Stimulated activated naive B cell treated with anti-CD40 and anti-IgM and Interleukin-4, amounts not matched to agents 10 μg/mL and 1 μg/mL and 100 μg/mL, for 72 hours (primary cell): ENCODE results near the gene ANO6.

Source experiments
- ATAC-seq, 2 donors: fragments of 150-1000 bp; cut with Tn5 transposase; replicated peaks; 2 replicates each; pipeline ENCODE4 v1.10.0; 2021; ENCODE audit warnings: moderate library complexity in 1 of 2
- DNase-seq: peaks from one replicate; pipeline ENCODE4 v3.0.0; 2021
- H3K27ac Mint-ChIP-seq: one replicate; pipeline ENCODE4 v1.8.0; 2022; ENCODE audit warnings: mild to moderate bottlenecking, mixed read lengths
- H3K27me3 Mint-ChIP-seq, 2 donors: one replicate each; pipeline ENCODE4 v1.8.0; 2022; ENCODE audit warnings: mixed read lengths in 2 of 2
- H3K36me3 Mint-ChIP-seq, 2 donors: one replicate each; pipeline ENCODE4 v1.8.0; 2022; ENCODE audit warnings: mixed read lengths in 2 of 2, mild to moderate bottlenecking in 1 of 2
- H3K4me1 Mint-ChIP-seq, 2 donors: one replicate each; pipeline ENCODE4 v1.8.0; 2022; ENCODE audit warnings: mixed read lengths in 2 of 2, mild to moderate bottlenecking in 1 of 2
- H3K4me3 Mint-ChIP-seq, 2 donors: one replicate each; pipeline ENCODE4 v1.8.0; 2022; ENCODE audit warnings: mild to moderate bottlenecking in 2 of 2, mixed read lengths in 2 of 2, moderate library complexity in 1 of 2
- H3K9me3 Mint-ChIP-seq, 2 donors: one replicate each; pipeline ENCODE4 v1.8.0; 2022; ENCODE audit warnings: mixed read lengths in 2 of 2, mild to moderate bottlenecking in 1 of 2

ANO6 gene

GRCh38 chr12:45336762-45337596 lies 121.1 kb downstream of the ANO6 start:
- H3K4me3 Mint-ChIP-seq, result no peak overlapping the region
- H3K27ac Mint-ChIP-seq, result no peak overlapping the region
- H3K9me3 Mint-ChIP-seq, result no peaks in the 10 kb centered on the region
- no peaks in the 10 kb centered on the region for H3K4me1 Mint-ChIP-seq
- no peaks in the 10 kb centered on the region for H3K27me3 Mint-ChIP-seq
- ATAC-seq (no peak), DNase-seq (no peak)
- peaks cover 9 to 18% of the 10 kb centered on the region in 2 donors for H3K36me3 Mint-ChIP-seq

- Mint-ChIP-seq H3K9me3 (no peaks in the 10 kb centered on the region), H3K36me3 (peaks cover 5 to 10% of the 10 kb centered on the region in 2 donors), H3K27ac (no peak overlapping the region), H3K4me1 (no peaks in the 10 kb centered on the region), H3K4me3 (no peak overlapping the region), H3K27me3 (no peaks in the 10 kb centered on the region)
- DNase-seq (no peak), ATAC-seq (no peak)
Measured at GRCh38 chr12:45337835-45338234, 121.9 kb downstream of the ANO6 start.

GRCh38 chr12:45338272-45338671 lies 122.4 kb downstream of the ANO6 start:
- H3K9me3 Mint-ChIP-seq, result no peaks in the 10 kb centered on the region
- H3K4me1 Mint-ChIP-seq, result no peaks in the 10 kb centered on the region
- no peak overlapping the region for H3K4me3 Mint-ChIP-seq
- DNase-seq, result no peak
- H3K27ac Mint-ChIP-seq, result no peak overlapping the region
- ATAC-seq, result no peak
- H3K27me3 Mint-ChIP-seq, result no peaks in the 10 kb centered on the region
- H3K36me3 Mint-ChIP-seq, result peaks cover 5 to 11% of the 10 kb centered on the region in 2 donors

GRCh38 chr12:45339035-45339434 lies 123.1 kb downstream of the ANO6 start:
- Mint-ChIP-seq H3K4me1 (no peaks in the 10 kb centered on the region), H3K36me3 (peaks cover 5 to 14% of the 10 kb centered on the region in 2 donors), H3K9me3 (no peaks in the 10 kb centered on the region), H3K4me3 (no peak overlapping the region), H3K27ac (no peak overlapping the region), H3K27me3 (no peaks in the 10 kb centered on the region)
- ATAC-seq (no peak), DNase-seq (no peak)

- Mint-ChIP-seq H3K4me3 (no peak overlapping the region), H3K4me1 (no peaks in the 10 kb centered on the region), H3K36me3 (peaks cover 0 to 10% of the 10 kb centered on the region in 2 donors), H3K9me3 (no peaks in the 10 kb centered on the region), H3K27ac (no peak overlapping the region), H3K27me3 (no peaks in the 10 kb centered on the region)
- no peak for DNase-seq
- ATAC-seq, result no peak
Measured at GRCh38 chr12:45342171-45342570, 126.3 kb downstream of the ANO6 start.

GRCh38 chr12:45342848-45343247 lies 127.0 kb downstream of the ANO6 start:
- no peak overlapping the region for H3K4me3 Mint-ChIP-seq
- DNase-seq (no peak), ATAC-seq (no peak)
- H3K4me1 Mint-ChIP-seq, result no peaks in the 10 kb centered on the region
- peaks cover 0 to 7% of the 10 kb centered on the region in 2 donors for H3K36me3 Mint-ChIP-seq
- no peaks in the 10 kb centered on the region for H3K9me3 Mint-ChIP-seq
- no peak overlapping the region for H3K27ac Mint-ChIP-seq
- H3K27me3 Mint-ChIP-seq, result no peaks in the 10 kb centered on the region

GRCh38 chr12:45343269-45344051 lies 127.6 kb downstream of the ANO6 start:
- Mint-ChIP-seq H3K27ac (no peak overlapping the region), H3K36me3 (peaks cover 3 to 13% of the 10 kb centered on the region in 2 donors), H3K4me1 (no peaks in the 10 kb centered on the region), H3K9me3 (no peaks in the 10 kb centered on the region), H3K27me3 (no peaks in the 10 kb centered on the region), H3K4me3 (no peak overlapping the region)
- ATAC-seq (peak; percentile 38 to 53), DNase-seq (no peak)

GRCh38 chr12:45348311-45348710 lies 132.4 kb downstream of the ANO6 start:
- no peak overlapping the region for H3K27ac Mint-ChIP-seq

GRCh38 chr12:45348986-45349385 lies 133.1 kb downstream of the ANO6 start:
- H3K27ac Mint-ChIP-seq, result no peak overlapping the region
- DNase-seq (no peak), ATAC-seq (no peak)
- H3K27me3 Mint-ChIP-seq, result no peaks in the 10 kb centered on the region
- no peak overlapping the region for H3K4me3 Mint-ChIP-seq
- peaks cover 30 to 49% of the 10 kb centered on the region in 2 donors for H3K36me3 Mint-ChIP-seq
- H3K4me1 Mint-ChIP-seq, result no peaks in the 10 kb centered on the region
- H3K9me3 Mint-ChIP-seq, result peaks cover 4% of the 10 kb centered on the region in 2 donors

More at GRCh38 chr12:45348311-45348710, 132.4 kb downstream of the ANO6 start:
- H3K9me3 Mint-ChIP-seq, result peaks cover 4% of the 10 kb centered on the region in 2 donors
- no peak for DNase-seq
- peaks cover 30 to 47% of the 10 kb centered on the region in 2 donors for H3K36me3 Mint-ChIP-seq
- no peaks in the 10 kb centered on the region for H3K27me3 Mint-ChIP-seq
- H3K4me3 Mint-ChIP-seq, result no peak overlapping the region
- no peaks in the 10 kb centered on the region for H3K4me1 Mint-ChIP-seq
- ATAC-seq, result no peak

GRCh38 chr12:45349916-45350315 lies 134.0 kb downstream of the ANO6 start:
- no peaks in the 10 kb centered on the region for H3K27me3 Mint-ChIP-seq
- DNase-seq, result no peak
- H3K36me3 Mint-ChIP-seq, result peaks cover 30 to 49% of the 10 kb centered on the region in 2 donors
- H3K27ac Mint-ChIP-seq, result no peak overlapping the region
- ATAC-seq, result no peak
- H3K4me3 Mint-ChIP-seq, result no peak overlapping the region
- peaks cover 4% of the 10 kb centered on the region in 2 donors for H3K9me3 Mint-ChIP-seq
- peaks cover 0 to 2% of the 10 kb centered on the region in 2 donors for H3K4me1 Mint-ChIP-seq

- ATAC-seq (no peak), DNase-seq (no peak)
- Mint-ChIP-seq H3K9me3 (peaks cover 4% of the 10 kb centered on the region in 2 donors), H3K4me1 (peaks cover 0 to 2% of the 10 kb centered on the region in 2 donors), H3K27ac (no peak overlapping the region), H3K4me3 (no peak overlapping the region), H3K36me3 (peaks cover 33 to 53% of the 10 kb centered on the region in 2 donors), H3K27me3 (no peaks in the 10 kb centered on the region)
Measured at GRCh38 chr12:45350861-45351260, 135.0 kb downstream of the ANO6 start.

GRCh38 chr12:45351921-45352670 lies 136.2 kb downstream of the ANO6 start:
- no peak for ATAC-seq
- Mint-ChIP-seq H3K36me3 (peaks cover 33 to 50% of the 10 kb centered on the region in 2 donors), H3K4me1 (peaks cover 0 to 2% of the 10 kb centered on the region in 2 donors), H3K27ac (no peak overlapping the region), H3K9me3 (peaks cover 4% of the 10 kb centered on the region in 2 donors), H3K4me3 (no peak overlapping the region), H3K27me3 (no peaks in the 10 kb centered on the region)
- no peak for DNase-seq

GRCh38 chr12:45353944-45354343 lies 138.0 kb downstream of the ANO6 start:
- no peak for ATAC-seq

GRCh38 chr12:45354399-45354798 lies 138.5 kb downstream of the ANO6 start:
- ATAC-seq (no peak), DNase-seq (no peak)
- Mint-ChIP-seq H3K27ac (no peak overlapping the region), H3K9me3 (peaks cover 4% of the 10 kb centered on the region in 2 donors), H3K4me1 (peaks cover 0 to 2% of the 10 kb centered on the region in 2 donors), H3K36me3 (peaks cover 28 to 40% of the 10 kb centered on the region in 2 donors), H3K4me3 (no peak overlapping the region), H3K27me3 (no peaks in the 10 kb centered on the region)

More at GRCh38 chr12:45353944-45354343, 138.0 kb downstream of the ANO6 start:
- no peaks in the 10 kb centered on the region for H3K27me3 Mint-ChIP-seq
- DNase-seq, result no peak
- H3K9me3 Mint-ChIP-seq, result peaks cover 4% of the 10 kb centered on the region in 2 donors
- no peak overlapping the region for H3K27ac Mint-ChIP-seq
- H3K36me3 Mint-ChIP-seq, result peaks cover 29 to 41% of the 10 kb centered on the region in 2 donors
- H3K4me1 Mint-ChIP-seq, result peaks cover 0 to 2% of the 10 kb centered on the region in 2 donors
- no peak overlapping the region for H3K4me3 Mint-ChIP-seq
